CD4-positive, alpha-beta T cell (primary cell): Measurements from ENCODE around the gene ZFYVE1. TPM values are rescaled to one million over a fixed set of nuclear protein-coding genes. Genes with fewer than 3 reads are reported as not detected.

ENCODE experiments used
- ATAC-seq: fragments of 200-7000 bp; cut with Tn5 transposase; one replicate; pipeline ENCODE4 v1.10.0; 2022; ENCODE audit warnings: mild to moderate bottlenecking; ENCODE audit not compliant: poor library complexity
- CTCF ChIA-PET: fragments of 350-600 bp; sonication (Branson Sonifier 250); formaldehyde crosslinking; loops from one replicate; lab custom pipeline; 2021; ENCODE audit warnings: antibody characterized with exemption, inconsistent platforms; lab: Charles Lee
- POLR2A ChIA-PET: fragments of 350-600 bp; sonication (Branson Sonifier 250); formaldehyde crosslinking; loops from one replicate; lab custom pipeline; 2021; ENCODE audit warnings: antibody characterized with exemption, inconsistent platforms; lab: Charles Lee
- DNase-seq, 14 experiments: peaks; one replicate each; pipeline ENCODE4 v3.0.0-alpha.2; 2013 to 2020; ENCODE audit warnings: mixed read lengths in 2 of 14
- H3K27ac ChIP-seq, 2 donors: one replicate each; pipeline versions ENCODE4 v1.5.1 to v1.7.0; 2013; ENCODE audit warnings: low read length in 2 of 2, low read depth in 1 of 2, mild to moderate bottlenecking in 1 of 2
- H3K27me3 ChIP-seq, 2 experiments: 1 replicate in 1 of 2; 2 replicates in 1 of 2; pipeline versions ENCODE4 v1.6.1 to v1.7.0; 2013; ENCODE audit warnings: low read length in 2 of 2, control low read depth in 1 of 2, mild to moderate bottlenecking in 1 of 2, moderate library complexity in 1 of 2; ENCODE audit not compliant: insufficient read depth in 2 of 2, control insufficient read depth in 1 of 2
- H3K36me3 ChIP-seq: one replicate; pipeline ENCODE4 v1.6.1; 2013; ENCODE audit warnings: low read length, control low read depth; ENCODE audit not compliant: insufficient read depth
- H3K4me1 ChIP-seq: one replicate; pipeline ENCODE4 v1.6.1; 2013; ENCODE audit warnings: low read length, control low read depth; ENCODE audit not compliant: insufficient read depth
- H3K4me3 ChIP-seq: one replicate; pipeline ENCODE4 v1.5.1; 2013; ENCODE audit warnings: mild to moderate bottlenecking, low read length, moderate library complexity
- H3K9me3 ChIP-seq, 2 experiments: 1 replicate in 1 of 2; 2 replicates in 1 of 2; pipeline versions ENCODE4 v1.6.1 to v1.7.0; 2013; ENCODE audit warnings: low read length in 2 of 2, mild to moderate bottlenecking in 2 of 2, control low read depth in 1 of 2, moderate library complexity in 1 of 2; ENCODE audit not compliant: control insufficient read depth in 1 of 2, insufficient read depth in 1 of 2
- H3K27ac Mint-ChIP-seq: one replicate; pipeline ENCODE4 v1.8.0; 2020; ENCODE audit warnings: mixed read lengths
- H3K27me3 Mint-ChIP-seq: one replicate; pipeline ENCODE4 v1.8.0; 2021; ENCODE audit warnings: mixed read lengths
- H3K36me3 Mint-ChIP-seq: one replicate; pipeline ENCODE4 v1.8.0; 2021; ENCODE audit warnings: low read depth, mixed read lengths
- H3K4me1 Mint-ChIP-seq: one replicate; pipeline ENCODE4 v1.8.0; 2021; ENCODE audit warnings: low read depth, mixed read lengths
- H3K4me3 Mint-ChIP-seq: one replicate; pipeline ENCODE4 v1.8.0; 2020; ENCODE audit warnings: mild to moderate bottlenecking, mixed read lengths
- H3K9me3 Mint-ChIP-seq: one replicate; pipeline ENCODE4 v1.8.0; 2020; ENCODE audit warnings: mixed read lengths
- intact Hi-C, 2 experiments: fragments of 100-400 bp; cut with DNase I in 1 of 2; cut with micrococcal nuclease in 1 of 2; formaldehyde crosslinking; loops; one replicate each; pipeline versions ENCODE4 v1.15.1 to v1.9.0; 2023 to 2025; cut with DNase I, micrococcal nuclease
- total RNA-seq, 174 experiments: library from RNA in 2 of 174; stranded (reverse) in 2 of 174; gene quantifications; one replicate each; pipeline ENCODE4 v1.2.3 and lab custom pipeline; 2021 to 2026
- TF ChIP-seq, protein P1 (sequence below): fragments of 200-600 bp; IDR thresholded peaks from one replicate; pipeline ENCODE4 v1.8.0; 2022; ENCODE audit warnings: antibody characterized with exemption, mild to moderate bottlenecking

The ZFYVE1 gene
- total RNA-seq, 2 experiments from 2014 or later: 9.3 to 10.9 TPM

DNA sequence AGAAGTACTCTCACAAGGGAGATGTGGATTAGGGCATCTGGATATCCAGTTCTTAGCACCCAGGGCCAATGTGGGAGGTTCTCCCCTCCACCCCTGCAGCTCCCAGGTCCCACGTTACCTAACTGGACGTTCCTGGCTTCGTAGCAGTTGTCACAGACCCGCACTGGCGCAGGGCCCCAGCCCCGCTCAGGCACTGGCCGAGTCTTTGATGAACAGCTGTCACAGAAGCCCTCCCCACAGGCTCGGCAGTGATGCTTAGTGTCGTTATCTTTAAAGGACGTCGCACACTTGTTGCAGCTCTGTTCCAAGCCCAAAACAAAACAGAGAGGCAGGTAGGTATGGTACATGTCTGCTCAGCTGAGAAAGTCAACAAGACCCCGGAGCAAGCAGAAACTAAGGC is 52.2 kb downstream of the ZFYVE1 start:
- no peaks in the 10 kb centered on the region for H3K9me3 Mint-ChIP-seq
- no peak overlapping the region for H3K27ac ChIP-seq
- H3K27ac Mint-ChIP-seq: no peak overlapping the region
- peaks cover 76% of the 10 kb centered on the region for H3K36me3 ChIP-seq
- CTCF ChIA-PET: no interaction called here
- TF ChIP-seq, protein P1, sequence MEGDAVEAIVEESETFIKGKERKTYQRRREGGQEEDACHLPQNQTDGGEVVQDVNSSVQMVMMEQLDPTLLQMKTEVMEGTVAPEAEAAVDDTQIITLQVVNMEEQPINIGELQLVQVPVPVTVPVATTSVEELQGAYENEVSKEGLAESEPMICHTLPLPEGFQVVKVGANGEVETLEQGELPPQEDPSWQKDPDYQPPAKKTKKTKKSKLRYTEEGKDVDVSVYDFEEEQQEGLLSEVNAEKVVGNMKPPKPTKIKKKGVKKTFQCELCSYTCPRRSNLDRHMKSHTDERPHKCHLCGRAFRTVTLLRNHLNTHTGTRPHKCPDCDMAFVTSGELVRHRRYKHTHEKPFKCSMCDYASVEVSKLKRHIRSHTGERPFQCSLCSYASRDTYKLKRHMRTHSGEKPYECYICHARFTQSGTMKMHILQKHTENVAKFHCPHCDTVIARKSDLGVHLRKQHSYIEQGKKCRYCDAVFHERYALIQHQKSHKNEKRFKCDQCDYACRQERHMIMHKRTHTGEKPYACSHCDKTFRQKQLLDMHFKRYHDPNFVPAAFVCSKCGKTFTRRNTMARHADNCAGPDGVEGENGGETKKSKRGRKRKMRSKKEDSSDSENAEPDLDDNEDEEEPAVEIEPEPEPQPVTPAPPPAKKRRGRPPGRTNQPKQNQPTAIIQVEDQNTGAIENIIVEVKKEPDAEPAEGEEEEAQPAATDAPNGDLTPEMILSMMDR: no peak
- intact Hi-C loops: no loop called here
- H3K36me3 Mint-ChIP-seq: peaks cover 90% of the 10 kb centered on the region
- no peak overlapping the region for H3K4me3 Mint-ChIP-seq
- no peaks in the 10 kb centered on the region for H3K27me3 Mint-ChIP-seq
- H3K9me3 ChIP-seq: no peaks in the 10 kb centered on the region
- DNase-seq (no peak), ATAC-seq (no peak)
- no peak overlapping the region for H3K4me3 ChIP-seq
- POLR2A ChIA-PET: no interaction called here
- H3K27me3 ChIP-seq: no peaks in the 10 kb centered on the region
- no peaks in the 10 kb centered on the region for H3K4me1 ChIP-seq
- no peaks in the 10 kb centered on the region for H3K4me1 Mint-ChIP-seq

DNA sequence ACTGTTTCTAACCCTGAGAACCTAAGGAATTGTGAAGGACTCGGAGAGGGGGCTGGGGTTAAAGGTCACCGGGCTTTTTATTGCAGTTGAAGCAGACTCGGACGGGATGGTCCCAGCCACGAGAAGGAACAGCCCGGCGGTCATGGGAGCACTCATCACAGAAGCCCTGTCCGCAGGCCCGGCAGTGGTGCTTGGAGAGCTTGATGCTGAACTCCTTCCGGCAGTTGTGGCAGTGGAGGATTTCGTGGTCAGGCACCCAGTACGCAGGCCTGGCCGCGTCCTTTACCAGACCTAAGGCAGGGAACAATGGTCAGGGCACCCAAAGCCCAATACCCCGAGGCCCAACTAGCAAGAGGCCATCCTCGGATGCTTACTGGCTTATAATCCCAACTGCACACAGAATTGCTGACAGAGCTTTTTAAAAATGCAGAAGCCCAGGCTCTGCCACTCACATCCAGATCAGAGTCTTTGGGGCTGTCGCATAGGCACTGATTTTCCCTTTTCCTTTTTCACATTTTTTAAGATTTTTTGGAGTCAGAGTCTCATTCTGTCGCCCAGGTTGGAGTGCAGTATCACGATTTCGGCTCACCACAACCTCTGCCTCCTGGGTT is 56.0 kb downstream of the ZFYVE1 start:
- POLR2A ChIA-PET: no interaction called here
- Histone ChIP-seq H3K36me3 (peaks cover 58% of the 10 kb centered on the region), H3K4me3 (no peak overlapping the region), H3K4me1 (no peaks in the 10 kb centered on the region), H3K27me3 (no peaks in the 10 kb centered on the region), H3K27ac (no peak overlapping the region), H3K9me3 (no peaks in the 10 kb centered on the region)
- Mint-ChIP-seq H3K9me3 (no peaks in the 10 kb centered on the region), H3K27ac (no peak overlapping the region), H3K36me3 (peaks cover 84% of the 10 kb centered on the region), H3K27me3 (no peaks in the 10 kb centered on the region), H3K4me1 (no peaks in the 10 kb centered on the region), H3K4me3 (no peak overlapping the region)
- CTCF ChIA-PET: no interaction called here
- ATAC-seq (no peak), DNase-seq (no peak)
- intact Hi-C loops: no loop called here
- TF ChIP-seq, protein P1: no peak

DNA sequence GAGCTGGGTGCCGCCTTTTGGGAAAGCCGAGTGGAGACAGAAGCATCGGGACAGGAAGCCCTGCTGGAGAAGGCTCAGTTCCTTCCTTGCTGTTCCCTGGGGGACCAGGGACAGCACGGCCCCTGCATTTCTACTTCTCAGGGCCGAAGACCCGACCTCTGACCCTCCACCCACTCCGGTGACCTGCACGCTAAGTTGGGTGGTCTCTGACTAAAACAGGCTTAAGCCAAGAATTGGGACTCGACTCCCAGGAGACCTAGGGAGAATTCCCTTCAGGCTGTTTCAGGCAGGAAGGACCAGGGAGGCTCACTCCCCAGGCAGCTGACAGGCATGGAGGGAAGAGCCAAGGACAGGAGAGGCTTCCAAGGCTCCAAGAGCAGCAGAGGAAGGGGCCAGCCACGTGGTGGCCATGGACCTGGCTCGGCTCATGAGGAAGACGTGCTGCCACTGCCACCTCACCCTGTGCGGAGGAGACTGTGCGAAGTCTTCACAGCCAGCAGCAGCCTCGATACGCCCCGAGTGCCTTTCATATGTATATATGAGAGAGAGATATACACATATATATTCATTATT is 56.8 kb downstream of the ZFYVE1 start:
- Mint-ChIP-seq H3K9me3 (no peaks in the 10 kb centered on the region), H3K27me3 (no peaks in the 10 kb centered on the region), H3K4me3 (no peak overlapping the region), H3K36me3 (peaks cover 76% of the 10 kb centered on the region), H3K27ac (no peak overlapping the region), H3K4me1 (no peaks in the 10 kb centered on the region)
- CTCF ChIA-PET: no interaction called here
- no peak for DNase-seq
- no peak for ATAC-seq
- no peaks in the 10 kb centered on the region for H3K27me3 ChIP-seq
- H3K9me3 ChIP-seq: no peaks in the 10 kb centered on the region
- intact Hi-C loops: no loop called here
- no peak overlapping the region for H3K4me3 ChIP-seq
- no peak overlapping the region for H3K27ac ChIP-seq
- H3K4me1 ChIP-seq: no peaks in the 10 kb centered on the region
- TF ChIP-seq, protein P1: no peak
- POLR2A ChIA-PET: no interaction called here
- peaks cover 50% of the 10 kb centered on the region for H3K36me3 ChIP-seq
